Nephron (organoid): ENCODE results near the gene NOXRED1.
"Not testable (repeated sequence)": the region's sequence is repeated elsewhere in the genome, so short reads cannot be mapped to it uniquely, and the experiment has no call there.

Source experiments
- H3K27ac Mint-ChIP-seq, 3 experiments: 2 replicates each; pipeline ENCODE4 v1.8.0; 2020; ENCODE audit warnings: mixed read lengths in 3 of 3, mild to moderate bottlenecking in 2 of 3, moderate library complexity in 1 of 3
- H3K27me3 Mint-ChIP-seq: 2 replicates; pipeline ENCODE4 v1.8.0; 2021; ENCODE audit warnings: low read depth, mild to moderate bottlenecking, moderate library complexity, mixed read lengths
- H3K36me3 Mint-ChIP-seq: 2 replicates; pipeline ENCODE4 v1.8.0; 2020; ENCODE audit warnings: low read depth, mixed read lengths
- H3K4me1 Mint-ChIP-seq: 2 replicates; pipeline ENCODE4 v1.8.0; 2020; ENCODE audit warnings: mixed read lengths
- H3K4me3 Mint-ChIP-seq, 3 experiments: 2 replicates each; pipeline ENCODE4 v1.8.0; 2020; ENCODE audit warnings: mild to moderate bottlenecking in 3 of 3, mixed read lengths in 3 of 3, moderate library complexity in 2 of 3
- H3K9me3 Mint-ChIP-seq: 2 replicates; pipeline ENCODE4 v1.8.0; 2020; ENCODE audit warnings: mixed read lengths
- TF ChIP-seq, protein P1 (sequence below), 3 experiments: fragments of 200-600 bp; sonication (generic); IDR thresholded peaks; one replicate each; pipeline ENCODE4 v1.5.0; 2021; ENCODE audit warnings: antibody characterized with exemption in 3 of 3; ENCODE audit not compliant: unreplicated experiment in 3 of 3

The NOXRED1 gene

DNA sequence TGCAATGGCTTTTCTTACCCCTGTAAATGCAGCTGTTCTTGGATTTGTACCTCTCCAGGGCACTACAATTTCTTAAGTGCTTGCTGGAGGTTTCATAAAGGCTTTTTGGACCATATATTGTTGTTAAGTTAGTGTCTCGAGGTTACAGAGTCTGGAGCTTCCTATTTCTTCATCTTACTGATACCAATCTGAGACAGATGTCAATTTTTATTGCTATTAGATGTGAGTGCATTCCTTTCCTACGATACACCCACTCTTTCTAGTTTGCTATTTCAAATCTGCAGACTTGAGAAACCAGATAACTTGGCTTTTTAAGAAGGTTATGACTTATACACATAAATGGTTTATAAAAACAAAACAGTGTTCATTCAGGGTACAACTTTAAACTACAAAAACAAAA lies 2.1 kb downstream of the NOXRED1 start:
- Mint-ChIP-seq H3K27me3 (no peaks in the 10 kb centered on the region), H3K4me3 (no peak overlapping the region), H3K9me3 (peaks cover 28% of the 10 kb centered on the region), H3K27ac (no peak overlapping the region), H3K4me1 (no peaks in the 10 kb centered on the region), H3K36me3 (peaks cover 67% of the 10 kb centered on the region)
- TF ChIP-seq, protein P1, sequence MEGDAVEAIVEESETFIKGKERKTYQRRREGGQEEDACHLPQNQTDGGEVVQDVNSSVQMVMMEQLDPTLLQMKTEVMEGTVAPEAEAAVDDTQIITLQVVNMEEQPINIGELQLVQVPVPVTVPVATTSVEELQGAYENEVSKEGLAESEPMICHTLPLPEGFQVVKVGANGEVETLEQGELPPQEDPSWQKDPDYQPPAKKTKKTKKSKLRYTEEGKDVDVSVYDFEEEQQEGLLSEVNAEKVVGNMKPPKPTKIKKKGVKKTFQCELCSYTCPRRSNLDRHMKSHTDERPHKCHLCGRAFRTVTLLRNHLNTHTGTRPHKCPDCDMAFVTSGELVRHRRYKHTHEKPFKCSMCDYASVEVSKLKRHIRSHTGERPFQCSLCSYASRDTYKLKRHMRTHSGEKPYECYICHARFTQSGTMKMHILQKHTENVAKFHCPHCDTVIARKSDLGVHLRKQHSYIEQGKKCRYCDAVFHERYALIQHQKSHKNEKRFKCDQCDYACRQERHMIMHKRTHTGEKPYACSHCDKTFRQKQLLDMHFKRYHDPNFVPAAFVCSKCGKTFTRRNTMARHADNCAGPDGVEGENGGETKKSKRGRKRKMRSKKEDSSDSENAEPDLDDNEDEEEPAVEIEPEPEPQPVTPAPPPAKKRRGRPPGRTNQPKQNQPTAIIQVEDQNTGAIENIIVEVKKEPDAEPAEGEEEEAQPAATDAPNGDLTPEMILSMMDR (IDR thresholded peaks at IDR 0.05; ENCODE audit: unreplicated experiment in 3 of 3) = no peak

DNA sequence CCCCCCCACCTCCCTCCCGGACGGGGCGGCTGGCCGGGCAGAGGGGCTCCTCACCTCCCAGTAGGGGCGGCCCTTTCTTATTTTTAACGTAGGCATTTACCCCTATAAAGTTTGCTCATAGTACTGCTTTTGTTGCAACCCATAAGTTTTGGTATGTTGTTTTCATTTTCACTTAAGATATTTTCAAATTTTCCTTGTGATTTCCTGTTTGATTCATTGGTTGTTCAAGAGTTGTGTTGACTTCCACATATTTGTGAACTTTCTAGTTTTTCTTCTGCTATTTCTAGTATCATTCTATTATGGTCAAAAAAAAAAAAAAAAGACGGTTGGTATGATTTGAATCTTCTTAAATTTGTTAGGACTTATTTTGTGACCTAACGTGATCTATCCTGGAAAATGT lies 6.5 kb downstream of the NOXRED1 start:
- H3K27ac Mint-ChIP-seq = no peak overlapping the region
- no peaks in the 10 kb centered on the region for H3K27me3 Mint-ChIP-seq
- TF ChIP-seq, protein P1 (IDR thresholded peaks at IDR 0.05; ENCODE audit: unreplicated experiment in 3 of 3) = no peak
- no peak overlapping the region for H3K4me3 Mint-ChIP-seq
- peaks cover 26% of the 10 kb centered on the region for H3K9me3 Mint-ChIP-seq
- no peaks in the 10 kb centered on the region for H3K4me1 Mint-ChIP-seq
- H3K36me3 Mint-ChIP-seq = peaks cover 29% of the 10 kb centered on the region

DNA sequence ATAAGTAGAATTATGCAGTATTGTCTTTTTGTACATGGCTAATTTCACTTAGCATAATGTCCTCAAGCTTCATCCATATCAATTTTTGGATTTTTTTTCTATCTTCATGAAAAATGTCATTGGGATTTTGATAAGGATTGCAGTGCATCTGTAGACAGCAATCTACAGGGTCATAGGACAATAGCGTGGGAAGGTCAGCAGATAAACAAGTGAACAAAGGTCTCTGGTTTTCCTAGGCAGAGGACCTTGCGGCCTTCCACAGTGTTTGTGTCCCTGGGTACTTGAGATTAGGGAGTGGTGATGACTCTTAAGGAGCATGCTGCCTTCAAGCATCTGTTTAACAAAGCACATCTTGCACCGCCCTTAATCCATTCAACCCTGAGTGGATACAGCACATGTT lies 7.2 kb downstream of the NOXRED1 start:
- H3K4me3 Mint-ChIP-seq, H3K27me3 Mint-ChIP-seq, H3K27ac Mint-ChIP-seq, H3K4me1 Mint-ChIP-seq: not testable (repeated sequence)
- peaks cover 22% of the 10 kb centered on the region for H3K36me3 Mint-ChIP-seq
- peaks cover 23% of the 10 kb centered on the region for H3K9me3 Mint-ChIP-seq

DNA sequence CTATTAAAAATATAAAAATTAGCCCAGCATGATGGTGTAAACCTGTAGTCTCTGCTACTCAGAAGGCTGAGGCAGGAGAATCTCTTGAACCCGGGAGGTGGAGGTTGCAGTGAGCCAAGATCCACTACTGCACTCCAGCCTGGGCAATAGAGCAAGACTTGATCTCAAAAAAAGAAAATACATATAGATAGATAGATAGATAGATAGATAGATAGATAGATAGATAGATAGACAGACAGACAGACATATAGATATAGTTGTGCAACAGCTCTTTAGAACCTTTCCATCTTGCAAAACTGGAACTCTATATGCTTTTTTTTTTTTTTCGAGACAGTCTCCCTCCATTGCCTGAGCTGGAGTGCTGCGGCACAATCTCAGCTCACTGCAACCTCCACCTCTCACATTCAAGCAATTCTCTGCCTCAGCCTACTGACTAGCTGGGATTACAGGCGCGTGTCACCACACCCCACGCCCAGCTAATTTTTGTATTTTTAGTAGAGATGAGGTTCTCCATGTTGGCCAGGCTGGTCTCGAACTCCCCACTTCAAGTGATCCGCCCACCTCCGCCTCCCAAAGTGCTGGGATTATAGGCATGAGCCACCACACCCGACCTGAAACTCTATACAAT lies 7.8 kb downstream of the NOXRED1 start:
- not testable (repeated sequence) for H3K27me3 Mint-ChIP-seq, H3K4me1 Mint-ChIP-seq, H3K4me3 Mint-ChIP-seq, H3K27ac Mint-ChIP-seq
- Mint-ChIP-seq H3K36me3 (peaks cover 16% of the 10 kb centered on the region), H3K9me3 (peaks cover 20% of the 10 kb centered on the region)

DNA sequence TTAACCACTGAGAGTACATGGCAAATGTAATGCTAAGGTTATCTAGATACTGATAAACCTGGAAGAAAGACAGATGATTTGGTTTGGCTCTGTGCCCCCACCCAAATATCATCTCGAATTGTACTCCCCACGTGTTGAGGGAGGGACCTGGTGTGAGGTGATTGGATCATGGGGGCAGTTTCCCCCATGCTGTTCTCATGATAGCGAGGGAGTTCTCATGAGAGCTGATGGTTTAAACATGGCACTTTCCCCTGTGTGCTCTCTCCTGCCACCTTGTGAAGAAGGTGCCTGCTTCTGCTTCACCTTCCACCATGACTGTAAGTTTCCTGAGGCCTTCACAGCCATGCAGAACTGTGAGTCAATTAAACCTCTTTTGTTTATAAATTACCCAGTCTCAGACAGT lies 14.2 kb downstream of the NOXRED1 start:
- Mint-ChIP-seq H3K27me3 (no peaks in the 10 kb centered on the region), H3K36me3 (no peaks in the 10 kb centered on the region), H3K9me3 (no peaks in the 10 kb centered on the region), H3K4me3 (no peak overlapping the region), H3K4me1 (peaks cover 9% of the 10 kb centered on the region), H3K27ac (no peak overlapping the region)
- TF ChIP-seq, protein P1 (IDR thresholded peaks at IDR 0.05; ENCODE audit: unreplicated experiment in 3 of 3) = no peak

DNA sequence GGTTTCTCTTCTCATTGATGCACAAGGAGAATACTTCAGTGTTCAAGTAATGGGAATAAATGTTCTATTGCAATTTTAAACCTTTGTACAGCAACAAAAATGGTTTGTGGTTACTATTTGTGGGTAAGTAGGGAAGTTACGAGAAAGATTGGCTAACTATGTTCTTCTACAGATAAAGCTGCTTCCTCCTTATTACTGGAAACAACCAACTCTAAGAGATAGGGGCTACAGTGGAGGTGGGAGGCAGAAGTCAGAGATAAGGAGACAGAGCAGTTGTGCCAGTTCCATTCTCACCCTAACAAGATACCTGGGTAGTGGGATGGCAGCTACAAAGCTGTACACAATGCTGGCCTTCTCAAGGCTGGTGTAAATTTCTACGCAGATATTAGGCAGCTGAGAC lies 16.2 kb downstream of the NOXRED1 start:
- no peak overlapping the region for H3K4me3 Mint-ChIP-seq
- TF ChIP-seq, protein P1 (IDR thresholded peaks at IDR 0.05; ENCODE audit: unreplicated experiment in 3 of 3) = no peak
- no peaks in the 10 kb centered on the region for H3K27me3 Mint-ChIP-seq
- no peaks in the 10 kb centered on the region for H3K36me3 Mint-ChIP-seq
- H3K4me1 Mint-ChIP-seq = peaks cover 9% of the 10 kb centered on the region
- no peak overlapping the region for H3K27ac Mint-ChIP-seq
- H3K9me3 Mint-ChIP-seq = no peaks in the 10 kb centered on the region

DNA sequence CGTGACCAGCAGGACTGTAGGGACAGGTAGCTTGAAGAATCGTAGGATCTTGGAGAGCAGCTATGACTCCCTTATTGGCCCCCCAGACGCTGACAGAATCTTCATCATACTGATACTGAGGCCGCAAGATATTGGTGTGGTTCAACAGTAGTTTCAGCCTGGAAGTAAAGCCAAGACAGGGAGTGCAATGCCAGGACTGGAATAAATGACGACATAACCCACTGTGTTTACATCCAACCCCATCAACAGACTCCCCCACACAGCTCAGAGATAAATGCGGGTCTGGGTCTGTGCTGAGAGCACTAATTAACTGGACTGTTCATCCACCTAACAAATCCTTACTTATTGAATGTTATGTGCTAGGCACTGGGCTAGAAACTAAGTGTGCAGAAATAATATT lies 16.6 kb downstream of the NOXRED1 start:
- no peak overlapping the region for H3K4me3 Mint-ChIP-seq
- H3K4me1 Mint-ChIP-seq = peaks cover 9% of the 10 kb centered on the region
- TF ChIP-seq, protein P1 (IDR thresholded peaks at IDR 0.05; ENCODE audit: unreplicated experiment in 3 of 3) = no peak
- H3K36me3 Mint-ChIP-seq = no peaks in the 10 kb centered on the region
- H3K27ac Mint-ChIP-seq = no peak overlapping the region
- H3K9me3 Mint-ChIP-seq = no peaks in the 10 kb centered on the region
- H3K27me3 Mint-ChIP-seq = no peaks in the 10 kb centered on the region
